HG03354 (cell line): Measurements from ENCODE around the gene PDYN.
"Not testable (repeated sequence)": the region's sequence is repeated elsewhere in the genome, so short reads cannot be mapped to it uniquely, and the experiment has no call there.

Experiments used
- ATAC-seq: cut with Tn5 transposase; IDR thresholded peaks from one replicate; pipeline ENCODE4 v1.9.1; 2021; ENCODE audit warnings: mild to moderate bottlenecking; ENCODE audit not compliant: unreplicated experiment, poor library complexity, severe bottlenecking

PDYN gene

GRCh38 chr20:1993986-1994385 lies at the start of gene PDYN:
TSS of gene PDYN (minus strand) at chr20:1994058. CDS start at chr20:1983084, 10,974 bp downstream.
- no peak for ATAC-seq

- no peak for ATAC-seq
Measured at GRCh38 chr20:2042400-2042799, 48.5 kb upstream of the PDYN start.

GRCh38 chr20:2038161-2038560 lies 44.3 kb upstream of the PDYN start:
- no peak for ATAC-seq

GRCh38 chr20:2037296-2037914 lies 43.5 kb upstream of the PDYN start:
- no peak for ATAC-seq

GRCh38 chr20:2036357-2036756 lies 42.5 kb upstream of the PDYN start:
- not testable (repeated sequence) for ATAC-seq

GRCh38 chr20:2032168-2032567 lies 38.3 kb upstream of the PDYN start:
- no peak for ATAC-seq

GRCh38 chr20:2026514-2026913 lies 32.7 kb upstream of the PDYN start:
- no peak for ATAC-seq

GRCh38 chr20:2026004-2026403 lies 32.1 kb upstream of the PDYN start:
- ATAC-seq = no peak

- no peak for ATAC-seq
Measured at GRCh38 chr20:2023151-2023550, 29.3 kb upstream of the PDYN start.

- no peak for ATAC-seq
Measured at GRCh38 chr20:2022163-2022562, 28.3 kb upstream of the PDYN start.

- ATAC-seq = no peak
Measured at GRCh38 chr20:2010533-2010932, 16.7 kb upstream of the PDYN start.

GRCh38 chr20:2006452-2007361 lies 12.8 kb upstream of the PDYN start:
- no peak for ATAC-seq

GRCh38 chr20:2005831-2006426 lies 12.1 kb upstream of the PDYN start:
- no peak for ATAC-seq

GRCh38 chr20:2005359-2005758 lies 11.5 kb upstream of the PDYN start:
- no peak for ATAC-seq

- no peak for ATAC-seq
Measured at GRCh38 chr20:2004171-2004570, 10.3 kb upstream of the PDYN start.

GRCh38 chr20:2002365-2002764 lies 8.5 kb upstream of the PDYN start:
- ATAC-seq = no peak

GRCh38 chr20:2001119-2001518 lies 7.3 kb upstream of the PDYN start:
- no peak for ATAC-seq

GRCh38 chr20:2000285-2000684 lies 6.4 kb upstream of the PDYN start:
- ATAC-seq = no peak

- ATAC-seq = no peak
Measured at GRCh38 chr20:1998715-1999114, 4.9 kb upstream of the PDYN start.

- no peak for ATAC-seq
Measured at GRCh38 chr20:1998193-1998520, 4.3 kb upstream of the PDYN start.
